K562 (cell line): ENCODE data around the gene FKBP11. TPM values are rescaled to one million over a fixed set of nuclear protein-coding genes. Genes with fewer than 3 reads are reported as not detected.

Experiments used
- BMI1 ChIP-seq: fragments of 150-350 bp; IDR thresholded peaks from 2 replicates; pipeline ENCODE4 v1.6.1; 2014; ENCODE audit warnings: low read length
- CREM ChIP-seq: IDR thresholded peaks from 2 replicates; pipeline ENCODE4 v1.6.1; 2014; ENCODE audit warnings: antibody characterized with exemption, low read depth
- EP300 ChIP-seq: IDR thresholded peaks from 2 replicates; pipeline ENCODE4 v1.6.1; 2012; ENCODE audit warnings: low read length, improper control_type of control experiment
- FOXM1 ChIP-seq, 2 experiments: fragments of 450-650 bp in 1 of 2; sonication (generic) in 1 of 2; formaldehyde crosslinking in 1 of 2; IDR thresholded peaks; 2 replicates each; pipeline versions ENCODE4 v1.6.1 to v1.9.0; 2017 to 2022; ENCODE audit warnings: low read depth in 2 of 2, mild to moderate bottlenecking in 2 of 2, missing genetic modification reagents in 1 of 2, moderate library complexity in 1 of 2
- GABPB1 ChIP-seq: sonication (generic); formaldehyde crosslinking; IDR thresholded peaks from 2 replicates; pipeline ENCODE4 v1.8.0; 2022; ENCODE audit warnings: mild to moderate bottlenecking, missing genetic modification reagents
- HBP1 ChIP-seq: fragments of 450-650 bp; formaldehyde crosslinking; IDR thresholded peaks from 2 replicates; pipeline ENCODE4 v1.4.0; 2022; ENCODE audit warnings: missing genetic modification characterization
- KLF16 ChIP-seq: IDR thresholded peaks from 2 replicates; pipeline ENCODE4 v1.6.1; 2016; ENCODE audit warnings: antibody characterized with exemption
- MEF2D ChIP-seq: conservative IDR thresholded peaks from 2 replicates; pipeline ENCODE4 v1.6.1; 2016; ENCODE audit warnings: low read depth, missing genetic modification characterization, missing compliant biosample characterization
- MEIS2 ChIP-seq: fragments of 450-650 bp; IDR thresholded peaks from 2 replicates; pipeline ENCODE4 v1.6.1; 2014; ENCODE audit warnings: mild to moderate bottlenecking; ENCODE audit not compliant: partially characterized antibody
- MNT ChIP-seq, 2 experiments: fragments of 450-650 bp; conservative IDR thresholded peaks; 2 replicates each; pipeline ENCODE4 v1.6.1; 2017; ENCODE audit warnings: mild to moderate bottlenecking in 2 of 2, moderate library complexity in 2 of 2
- MXI1 ChIP-seq: IDR thresholded peaks from 2 replicates; pipeline ENCODE4 v1.6.1; 2011; ENCODE audit warnings: low read depth, mild to moderate bottlenecking, improper control_type of control experiment, low read length
- NR4A1 ChIP-seq, 2 experiments: fragments of 250-450 bp in 1 of 2; fragments of 450-650 bp in 1 of 2; sonication (Bioruptor Pico) in 1 of 2; IDR thresholded peaks; 2 replicates each; pipeline versions ENCODE4 v1.4.0 to v1.6.1; 2016 to 2020; ENCODE audit warnings: mild to moderate bottlenecking in 2 of 2, missing compliant biosample characterization in 1 of 2, missing genetic modification characterization in 1 of 2, moderate library complexity in 1 of 2
- SFPQ ChIP-seq: fragments of 200-400 bp; formaldehyde crosslinking; IDR thresholded peaks from 2 replicates; pipeline ENCODE4 v1.6.1; 2017; ENCODE audit warnings: mild to moderate bottlenecking, low read depth, low read length, moderate library complexity
- SP2 ChIP-seq: IDR thresholded peaks from 2 replicates; pipeline ENCODE4 v1.6.1; 2011; ENCODE audit warnings: mild to moderate bottlenecking, low read depth, low read length, moderate library complexity; ENCODE audit not compliant: poor library complexity, severe bottlenecking; ENCODE audit errors: extremely low read depth
- YY1 ChIP-seq, 3 experiments: IDR thresholded peaks; 2 replicates each; pipeline ENCODE4 v1.6.1; 2011; ENCODE audit warnings: low read length in 2 of 3, mild to moderate bottlenecking in 2 of 3, moderate library complexity in 2 of 3, borderline replicate concordance in 1 of 3, control low read depth in 1 of 3, low read depth in 1 of 3; ENCODE audit not compliant: insufficient read depth in 3 of 3, insufficient replicate concordance in 2 of 3, control insufficient read depth in 1 of 3, insufficient read length in 1 of 3; ENCODE audit errors: extremely low read depth in 1 of 3
- ZKSCAN3 ChIP-seq: fragments of 250-450 bp; sonication (Bioruptor Pico); IDR thresholded peaks from 2 replicates; pipeline ENCODE4 v1.4.0; 2020
- polyA plus RNA-seq, 8 experiments: library from polyadenylated mRNA; depleted of rRNA in 4 of 8; stranded (reverse) in 5 of 8; unstranded in 3 of 8; fragments of >200 nt; fragmentation: Nextera tagmentation in 2 of 8; fragmentation: Illumina TruSeq in 1 of 8; extraction: Ambion mirVana in 2 of 8; extraction: Trizol in 1 of 8; gene quantifications; 2 replicates each; pipeline versions ENCODE4 v1.2.1 to v1.2.3, GENCODE V29; 2011 to 2014; ENCODE audit warnings: inconsistent platforms in 1 of 8, missing spikeins in 1 of 8
- total RNA-seq, 7 experiments: library from RNA; depleted of rRNA in 6 of 7; stranded (reverse); fragments of >200 nt in 6 of 7; fragmentation: Illumina TruSeq in 2 of 7; extraction: Trizol in 2 of 7; gene quantifications; 2 replicates each; pipeline versions ENCODE4 v1.2.1 to v1.2.3, GENCODE V29; 2011 to 2021; ENCODE audit warnings: low replicate concordance in 1 of 7

FKBP11 gene
- total and polyA plus RNA-seq, 9 of the 15 experiments (the other 6 are each of a cell fraction or from before 2014, with no cell fraction given), result 1.6 to 8.2 (median 5.8) TPM

GRCh38 chr12:48903982-48904411 is 21.3 kb downstream of the FKBP11 start (continued):
- TF ChIP-seq SP2 (peak; percentile 84), MNT (conservative IDR thresholded peaks at IDR 0.05) (peak in 1 of 2 experiments; percentile 38; a peak in 1 of 4 replicates), BMI1 (peak; percentile 79), ZKSCAN3 (CRISPR knock-in tag) (no peak), YY1 (IDR thresholded peaks at IDR 0.05; ENCODE audit: borderline replicate concordance in 1 of 3, control insufficient read depth in 1 of 3, extremely low read depth in 1 of 3, insufficient read depth in 3 of 3, insufficient read length in 1 of 3, insufficient replicate concordance in 2 of 3, low read depth in 1 of 3, low read length in 2 of 3) (peak in 1 of 3 experiments; percentile 32), FOXM1 (IDR thresholded peaks at IDR 0.05; ENCODE audit: low read depth) (peak; percentile 36; the same call in 1 of the 2 replicates), FOXM1 (CRISPR knock-in tag; IDR thresholded peaks at IDR 0.05; ENCODE audit: low read depth) (no peak), KLF16 (0 out of 2 replicates have a peak, but pooled peaks have one; percentile 23), EP300 (no peak), SFPQ (no peak), MXI1 (peak; percentile 85), NR4A1 (CRISPR knock-in tag; IDR thresholded peaks at IDR 0.05) (no peak), NR4A1 (tag; IDR thresholded peaks at IDR 0.05) (no peak), MEF2D (no peak), GABPB1 (CRISPR knock-in tag) (0 out of 2 replicates have a peak, but pooled peaks have one; percentile 32), CREM (peak; percentile 53; the same call in 1 of the 2 replicates), HBP1 (no peak), MEIS2 (no peak)
